GM12801 (cell line): ENCODE measurements around the gene ANKRD63.

Experiments used
- CTCF ChIP-seq: IDR thresholded peaks from one replicate; pipeline ENCODE4 v1.5.1; 2011; ENCODE audit warnings: control low read depth; ENCODE audit not compliant: insufficient read length; ENCODE audit errors: extremely low read depth

ANKRD63 gene

GRCh38 chr15:40285554-40286011, 2.7 kb upstream of the ANKRD63 start:
- no peak for TF ChIP-seq CTCF

- TF ChIP-seq CTCF: no peak
Observed at GRCh38 chr15:40285151-40285550, 2.3 kb upstream of the ANKRD63 start.

- no peak for TF ChIP-seq CTCF
Observed at GRCh38 chr15:40283615-40284300, 894 bp upstream of the ANKRD63 start.

GRCh38 chr15:40282147-40282868, 556 bp downstream of the ANKRD63 start:
- no peak for TF ChIP-seq CTCF

GRCh38 chr15:40281801-40282146, 1.1 kb downstream of the ANKRD63 start:
- no peak for TF ChIP-seq CTCF

GRCh38 chr15:40281057-40281800, 1.6 kb downstream of the ANKRD63 start:
- no peak for TF ChIP-seq CTCF

GRCh38 chr15:40280260-40281056, 2.4 kb downstream of the ANKRD63 start:
- TF ChIP-seq CTCF: no peak
